ENCODE data around the gene CHMP6.

CHMP6 gene

GRCh38 chr17:80995131-80995530 lies 3.5 kb downstream of the CHMP6 start:
- DNase-seq: no peak

- DNase-seq: no peak
These were observed 5.0 kb downstream of the CHMP6 start for GRCh38 chr17:80996422-80997305.

- no peak for DNase-seq
These were observed 5.9 kb downstream of the CHMP6 start for GRCh38 chr17:80997424-80998117.

GRCh38 chr17:80998118-80998747 lies 6.6 kb downstream of the CHMP6 start:
- DNase-seq: no peak

- no peak for DNase-seq
These were observed 7.3 kb downstream of the CHMP6 start for GRCh38 chr17:80998748-80999535.

GRCh38 chr17:80999536-81000333 lies 8.1 kb downstream of the CHMP6 start:
- no peak for DNase-seq

- DNase-seq: no peak
These were observed 8.6 kb downstream of the CHMP6 start for GRCh38 chr17:81000334-81000630.

GRCh38 chr17:81000631-81001357 lies 9.2 kb downstream of the CHMP6 start:
- DNase-seq: no peak

GRCh38 chr17:81002013-81002384 lies 10.4 kb downstream of the CHMP6 start:
- no peak for DNase-seq

GRCh38 chr17:81002409-81003361 lies 11.0 kb downstream of the CHMP6 start:
- no peak for DNase-seq

GRCh38 chr17:81003711-81004475 lies 12.3 kb downstream of the CHMP6 start:
- DNase-seq: no peak

- no peak for DNase-seq
These were observed 15.2 kb downstream of the CHMP6 start for GRCh38 chr17:81006891-81007290.

GRCh38 chr17:81008140-81008539 lies 16.5 kb downstream of the CHMP6 start:
- no peak for DNase-seq

- DNase-seq: no peak
These were observed 17.5 kb downstream of the CHMP6 start for GRCh38 chr17:81009136-81009535.

GRCh38 chr17:81010935-81011334 lies 19.3 kb downstream of the CHMP6 start:
- no peak for DNase-seq

GRCh38 chr17:81011951-81012350 lies 20.3 kb downstream of the CHMP6 start:
- no peak for DNase-seq

- no peak for DNase-seq
These were observed 21.2 kb downstream of the CHMP6 start for GRCh38 chr17:81012574-81013447.

GRCh38 chr17:81013642-81014041 lies 22.0 kb downstream of the CHMP6 start:
- no peak for DNase-seq

GRCh38 chr17:81015136-81015535 lies 23.5 kb downstream of the CHMP6 start:
- no peak for DNase-seq

Data from stimulated activated CD4-positive, alpha-beta T cell treated with anti-CD3 and anti-CD28 coated beads, Interleukin-1b, Interleukin-23, amount 100 ng/mL, for 48 hours (primary cell).